Iris pigment epithelial cell (primary cell): ENCODE data around the gene RRAGB.
"Not testable (repeated sequence)": the region's sequence is repeated elsewhere in the genome, so short reads cannot be mapped to it uniquely, and the experiment has no call there.

Experiments
- DNase-seq: peaks from one replicate; pipeline ENCODE4 v3.0.0-alpha.2; 2011; ENCODE audit warnings: low read depth

RRAGB gene, protein sequence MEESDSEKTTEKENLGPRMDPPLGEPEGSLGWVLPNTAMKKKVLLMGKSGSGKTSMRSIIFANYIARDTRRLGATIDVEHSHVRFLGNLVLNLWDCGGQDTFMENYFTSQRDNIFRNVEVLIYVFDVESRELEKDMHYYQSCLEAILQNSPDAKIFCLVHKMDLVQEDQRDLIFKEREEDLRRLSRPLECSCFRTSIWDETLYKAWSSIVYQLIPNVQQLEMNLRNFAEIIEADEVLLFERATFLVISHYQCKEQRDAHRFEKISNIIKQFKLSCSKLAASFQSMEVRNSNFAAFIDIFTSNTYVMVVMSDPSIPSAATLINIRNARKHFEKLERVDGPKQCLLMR

GRCh38 chrX:55717521-55718497 is at the start of gene RRAGB:
RRAGB (plus strand) TSS chrX:55717749; CDS start chrX:55718328, 579 bp downstream.
- peak; percentile 91 for DNase-seq

DNA sequence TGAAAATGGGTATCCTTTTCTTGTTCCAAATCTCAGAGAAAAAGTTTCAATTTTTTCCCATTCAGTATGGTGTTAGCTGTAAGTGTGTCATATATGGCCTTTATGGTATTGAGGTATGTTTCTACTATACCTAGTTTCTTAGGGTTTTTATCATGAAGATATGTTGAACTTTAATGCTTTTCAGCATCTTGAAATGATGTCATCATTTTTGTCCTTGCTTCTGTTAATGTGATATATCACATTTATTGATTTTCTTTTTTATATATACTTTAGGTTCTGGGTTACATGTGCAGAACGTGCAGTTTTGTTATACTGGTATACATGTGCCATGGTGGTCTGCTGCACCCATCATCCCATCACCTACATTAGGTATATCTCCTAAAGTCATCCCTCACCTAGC is 49.5 kb upstream of the RRAGB start:
- no peak for DNase-seq

DNA sequence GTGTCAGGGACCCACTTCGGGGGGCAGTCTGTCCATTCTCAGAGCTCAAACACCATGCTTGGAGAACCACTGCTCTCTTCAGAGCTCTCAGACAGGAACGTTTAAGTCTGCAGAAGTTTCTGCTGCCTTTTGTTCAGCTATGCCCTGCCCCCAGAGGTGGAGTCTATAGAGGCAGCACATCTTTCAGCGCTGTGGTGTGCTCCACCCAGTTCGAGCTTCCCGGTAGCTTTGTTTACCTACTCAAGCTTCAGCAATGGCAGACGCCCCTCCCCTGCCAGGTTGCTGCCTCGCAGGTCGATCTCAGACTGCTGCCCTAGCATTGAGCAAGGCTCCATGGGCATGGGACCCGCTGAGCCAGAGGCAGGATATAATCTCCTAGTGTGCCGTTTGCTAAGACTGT is 29.0 kb upstream of the RRAGB start:
- not testable (repeated sequence) for DNase-seq

DNA sequence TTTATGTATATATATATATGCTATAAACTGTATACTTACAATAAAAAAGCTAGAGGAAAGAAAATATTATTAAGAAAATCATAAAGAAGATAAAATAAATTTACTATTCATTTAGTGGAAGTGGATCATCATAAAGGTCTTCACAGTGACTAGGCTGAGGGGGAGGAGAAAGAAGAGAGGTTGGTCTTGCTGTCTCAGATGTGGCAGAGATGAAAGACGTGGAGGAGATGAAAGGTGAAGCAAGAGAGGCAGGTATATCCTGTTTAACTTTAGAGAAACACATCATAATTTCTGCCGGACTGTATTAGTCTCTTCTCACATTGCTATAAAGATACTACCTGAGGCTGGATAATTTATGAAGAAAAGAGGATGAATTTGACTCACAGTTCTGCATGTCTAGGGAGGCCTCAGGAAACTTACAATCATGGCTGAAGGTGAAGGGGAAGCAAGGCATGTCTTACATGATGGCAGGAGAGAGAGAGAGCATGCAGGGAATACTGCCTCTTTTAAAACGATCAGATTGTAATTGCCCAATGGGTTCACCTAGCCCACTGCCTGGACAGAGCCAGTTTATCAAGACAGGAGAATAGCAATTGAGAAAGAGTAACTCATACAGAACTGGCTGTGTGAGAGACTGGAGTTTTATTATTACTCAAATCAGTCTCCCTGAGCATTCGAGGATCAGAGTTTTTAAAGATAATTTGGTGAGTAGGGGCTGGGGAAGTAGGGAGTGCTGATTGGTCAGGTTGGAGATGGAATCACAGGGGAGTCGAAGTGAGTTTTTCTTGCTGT is 22.1 kb upstream of the RRAGB start:
- no peak for DNase-seq

DNA sequence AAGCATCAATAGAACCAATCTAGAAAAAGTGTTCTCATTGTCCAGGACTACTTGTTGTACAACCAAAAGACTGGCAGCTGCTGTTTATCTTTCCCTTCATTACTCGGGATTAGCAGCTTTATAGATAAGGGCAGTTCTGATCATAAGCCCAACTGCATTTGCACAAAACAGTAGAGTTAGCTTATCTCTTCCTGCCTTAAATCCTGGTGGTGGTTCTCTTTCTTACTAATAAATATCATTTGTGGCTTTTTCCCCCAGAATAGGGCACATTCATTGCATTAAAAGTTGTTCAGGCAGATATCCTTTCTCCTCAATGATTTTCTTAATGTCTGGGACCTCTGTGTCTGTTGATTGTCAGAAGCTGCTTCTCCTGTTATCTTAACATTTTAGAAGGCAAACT is 20.2 kb upstream of the RRAGB start:
- no peak for DNase-seq

GRCh38 chrX:55702671-55703070 is 14.9 kb upstream of the RRAGB start:
- no peak for DNase-seq

- DNase-seq: not testable (repeated sequence)
These were observed 14.1 kb upstream of the RRAGB start for GRCh38 chrX:55703436-55703835.

GRCh38 chrX:55705066-55705465 is 12.5 kb upstream of the RRAGB start:
- DNase-seq: not testable (repeated sequence)

- DNase-seq: no peak
These were observed 7.8 kb upstream of the RRAGB start for GRCh38 chrX:55709735-55710134.

DNA sequence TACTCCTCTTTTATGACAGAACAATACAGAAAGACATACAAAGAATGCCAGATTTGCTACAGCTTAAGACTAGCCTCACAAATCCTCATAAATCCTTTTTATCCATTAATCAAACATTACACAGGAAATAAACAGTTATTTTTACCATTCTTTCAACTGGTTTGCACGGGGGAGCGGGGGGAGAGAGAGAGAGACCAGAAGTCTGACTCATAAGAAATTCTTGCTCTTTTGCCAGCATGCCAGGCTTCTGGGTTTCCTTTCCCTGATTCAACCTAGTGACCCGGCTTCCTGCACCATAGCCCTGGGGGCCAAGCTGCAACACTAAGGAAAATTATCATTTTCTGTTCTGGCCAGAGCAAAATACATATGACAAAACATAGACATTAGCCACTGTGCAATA is 6.8 kb upstream of the RRAGB start:
- peak; percentile 59 for DNase-seq

DNA sequence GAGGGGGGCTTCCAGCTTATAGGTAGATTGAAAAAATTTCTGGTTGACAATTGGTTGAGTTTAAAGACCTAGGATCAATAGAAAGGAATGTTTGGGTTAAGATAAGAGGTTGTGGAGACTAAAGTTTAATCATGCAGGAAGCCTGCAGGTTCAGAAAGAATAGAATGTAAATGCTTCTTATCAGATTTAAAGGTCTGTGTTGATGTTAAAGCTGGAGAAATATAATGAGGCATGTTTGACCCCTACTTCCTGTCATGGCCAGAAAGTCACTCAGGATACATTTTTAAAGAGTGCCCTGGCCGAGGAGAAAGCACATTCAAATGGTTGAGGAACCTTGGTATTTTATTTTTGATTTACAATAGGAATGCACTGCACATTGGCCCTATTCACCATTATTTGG is 3.9 kb upstream of the RRAGB start:
- DNase-seq: no peak

GRCh38 chrX:55714161-55714560 is 3.4 kb upstream of the RRAGB start:
- no peak for DNase-seq

- no peak for DNase-seq
These were observed 1.7 kb upstream of the RRAGB start for GRCh38 chrX:55715847-55716246.

DNA sequence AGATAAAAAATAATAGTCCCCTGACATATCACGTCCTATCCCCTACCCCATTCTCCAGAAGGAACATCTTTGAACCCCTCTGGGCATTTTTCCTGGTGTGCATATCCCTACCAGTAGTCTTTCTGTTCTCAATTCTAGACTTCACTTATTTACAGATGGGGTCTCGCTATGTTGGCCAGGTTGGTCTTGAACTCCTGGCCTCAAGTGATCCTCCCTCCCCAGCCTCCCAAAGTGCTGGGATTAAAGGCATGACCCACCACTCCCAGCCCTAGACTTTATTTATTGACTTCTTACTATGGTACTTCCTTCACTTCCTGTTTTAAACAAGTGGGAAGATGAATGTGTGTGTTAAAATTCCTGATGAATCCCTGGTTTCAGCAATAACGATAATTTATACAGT is 612 bp upstream of the RRAGB start:
- DNase-seq: no peak

DNA sequence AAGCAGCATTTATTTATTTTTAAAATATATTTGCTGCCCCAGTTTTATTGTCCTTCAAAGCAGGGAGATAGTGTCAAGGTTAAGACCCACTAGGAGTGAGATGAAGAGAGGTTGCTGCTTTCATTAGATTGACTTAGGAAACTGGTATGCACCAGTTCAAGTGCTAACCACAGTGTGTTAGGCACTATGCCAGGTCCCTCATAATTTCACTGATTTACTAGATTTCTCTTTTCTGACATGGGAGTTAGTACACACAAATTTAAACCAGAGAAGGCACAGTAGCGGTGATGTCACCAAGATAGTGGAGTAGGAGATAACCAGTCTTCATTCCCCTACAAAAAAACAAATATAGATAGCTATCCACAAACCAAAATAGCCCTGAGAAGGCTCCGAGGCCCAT is 14.3 kb downstream of the RRAGB start:
- DNase-seq: peak; percentile 22

GRCh38 chrX:55738969-55739368 is 21.4 kb downstream of the RRAGB start:
- DNase-seq: no peak

DNA sequence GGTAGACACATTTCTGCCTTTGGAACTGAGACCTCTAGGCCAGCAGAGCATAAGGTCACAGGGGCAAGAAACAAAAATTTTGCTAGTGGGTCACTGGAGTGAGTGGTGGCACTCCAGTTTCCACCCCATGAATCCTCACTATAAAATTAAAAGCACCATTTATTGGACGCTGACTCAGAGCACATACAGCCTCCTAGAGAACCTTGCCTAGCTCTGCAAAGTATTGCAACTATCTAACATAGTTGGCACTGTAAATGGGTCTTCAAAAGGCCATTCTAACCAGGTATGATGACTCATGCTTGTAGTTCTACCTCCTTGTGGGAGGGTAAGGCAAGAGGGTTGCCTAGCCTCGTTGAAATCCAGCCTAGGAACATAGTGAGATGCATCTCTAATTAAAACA is 25.1 kb downstream of the RRAGB start:
- no peak for DNase-seq

DNA sequence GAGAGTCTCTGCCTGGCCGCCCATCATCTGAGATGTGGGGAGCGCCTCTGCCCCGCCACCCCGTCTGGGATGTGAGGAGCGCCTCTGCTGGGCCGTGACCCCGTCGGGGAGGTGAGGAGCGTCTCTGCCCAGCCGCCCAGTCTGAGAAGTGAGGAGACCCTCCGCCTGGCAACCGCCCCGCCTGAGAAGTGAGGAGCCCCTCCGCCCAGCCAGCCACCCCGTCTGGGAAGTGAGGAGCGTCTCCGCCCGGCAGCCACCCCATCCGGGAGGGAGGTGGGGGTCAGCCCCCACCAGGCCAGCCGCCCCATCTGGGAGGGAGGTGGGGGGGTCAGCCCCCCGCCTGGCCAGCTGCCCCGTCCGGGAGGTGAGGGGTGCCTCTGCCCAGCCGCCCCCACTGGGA is 30.9 kb downstream of the RRAGB start:
- not testable (repeated sequence) for DNase-seq

DNA sequence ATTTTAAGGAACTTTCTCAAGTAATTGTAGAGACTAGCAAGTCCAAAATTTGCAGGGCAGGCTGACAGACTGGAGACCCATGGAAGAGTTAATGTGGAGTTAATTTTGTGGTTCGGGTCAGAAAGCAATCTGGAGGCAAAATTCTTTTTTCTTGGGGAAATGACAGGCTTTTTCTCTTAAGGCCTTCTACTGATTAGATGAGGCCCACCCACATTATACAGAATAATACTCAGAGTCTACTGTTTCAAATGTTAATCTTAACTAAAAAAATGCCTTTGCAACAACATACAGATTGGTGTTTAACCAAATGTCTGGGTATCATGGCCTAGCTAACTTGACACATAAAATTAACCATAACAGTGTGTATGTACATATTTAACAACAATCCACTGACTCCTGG is 32.7 kb downstream of the RRAGB start:
- no peak for DNase-seq

DNA sequence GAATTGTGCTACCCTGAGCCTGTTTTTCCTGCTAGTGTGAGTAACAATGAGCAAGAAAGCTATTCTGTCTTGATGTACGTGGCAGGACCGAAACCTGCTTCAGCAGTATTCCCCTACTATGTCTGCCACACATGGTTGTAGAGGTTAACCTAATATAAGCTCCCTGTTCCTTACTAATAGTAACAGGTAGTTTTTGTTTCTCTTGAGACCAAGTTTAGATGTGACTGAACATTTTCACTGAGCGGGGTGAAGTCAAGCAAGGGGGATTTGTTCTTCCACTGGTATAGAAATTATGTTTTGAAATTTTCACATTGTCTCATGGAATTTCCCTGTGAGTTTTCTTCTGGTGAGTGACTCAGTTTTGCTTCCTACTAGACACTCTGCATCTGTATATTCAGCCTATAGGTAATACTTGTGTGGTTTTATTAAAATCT is 37.3 kb downstream of the RRAGB start:
- no peak for DNase-seq

- peak; percentile 79 for DNase-seq
These were observed 40.5 kb downstream of the RRAGB start for GRCh38 chrX:55758033-55758432.

GRCh38 chrX:55759478-55759877 is 41.9 kb downstream of the RRAGB start:
- DNase-seq: no peak
